ENCODE results near the gene PFAS.
A peak's percentile ranks its signal among the peaks of the same experiment; 100 is the strongest.

The PFAS gene

DNA sequence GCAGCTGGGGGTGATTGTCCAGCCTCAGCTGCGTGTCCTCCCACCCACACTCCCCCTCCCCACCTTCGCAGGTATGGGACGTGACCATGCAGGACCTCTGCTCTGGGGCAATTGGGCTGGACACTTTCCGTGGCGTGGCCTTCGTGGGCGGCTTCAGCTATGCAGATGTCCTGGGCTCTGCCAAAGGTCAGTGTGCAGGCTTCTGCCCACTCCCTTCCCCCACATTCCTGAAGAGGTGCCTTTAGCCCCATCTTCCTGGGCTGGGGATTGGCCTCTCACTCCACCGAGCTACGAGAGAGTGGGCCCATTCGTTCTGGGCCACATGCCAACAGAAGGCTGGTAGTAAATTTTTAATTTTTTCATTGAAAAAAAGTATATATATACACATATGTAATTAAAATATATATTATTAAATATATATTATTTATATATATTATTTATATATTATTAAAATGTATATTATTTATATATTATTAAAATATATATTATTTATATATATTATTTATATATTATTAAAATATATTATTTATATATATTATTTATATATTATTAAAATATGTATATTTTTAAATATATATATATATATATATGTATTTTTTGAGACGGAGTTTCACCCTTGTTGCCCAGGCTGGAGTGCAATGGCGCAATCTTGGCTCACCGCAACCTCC is 18.5 kb downstream of the PFAS start:
- no peak for DNase-seq

DNA sequence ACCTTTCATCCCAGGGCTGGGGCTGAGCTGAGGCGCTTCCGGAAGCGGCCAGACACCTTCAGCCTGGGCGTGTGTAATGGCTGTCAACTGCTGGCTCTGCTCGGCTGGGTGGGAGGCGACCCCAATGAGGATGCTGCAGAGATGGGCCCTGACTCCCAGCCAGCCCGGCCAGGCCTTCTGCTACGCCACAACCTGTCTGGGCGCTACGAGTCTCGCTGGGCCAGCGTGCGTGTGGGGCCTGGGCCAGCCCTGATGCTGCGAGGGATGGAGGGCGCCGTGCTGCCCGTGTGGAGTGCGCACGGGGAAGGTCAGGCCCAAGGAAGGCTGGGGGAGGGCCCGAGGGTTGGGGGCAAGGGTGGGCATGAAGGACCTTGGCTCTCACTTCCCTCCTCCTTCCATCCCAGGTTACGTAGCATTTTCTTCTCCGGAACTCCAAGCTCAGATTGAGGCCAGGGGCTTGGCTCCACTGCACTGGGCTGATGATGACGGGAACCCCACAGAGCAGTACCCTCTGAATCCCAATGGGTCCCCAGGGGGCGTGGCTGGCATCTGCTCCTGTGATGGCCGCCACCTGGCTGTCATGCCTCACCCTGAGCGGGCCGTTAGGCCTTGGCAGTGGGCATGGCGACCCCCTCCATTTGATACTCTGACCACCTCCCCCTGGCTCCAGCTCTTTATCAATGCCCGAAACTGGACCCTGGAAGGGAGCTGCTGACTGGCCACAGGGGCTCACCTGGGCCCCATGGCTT is 19.6 kb downstream of the PFAS start:
- no peak for DNase-seq

GRCh38 chr17:8272421-8272820 is 23.3 kb downstream of the PFAS start:
- no peak for DNase-seq

- DNase-seq: no peak
Observed at GRCh38 chr17:8273884-8274444, 24.9 kb downstream of the PFAS start.

DNA sequence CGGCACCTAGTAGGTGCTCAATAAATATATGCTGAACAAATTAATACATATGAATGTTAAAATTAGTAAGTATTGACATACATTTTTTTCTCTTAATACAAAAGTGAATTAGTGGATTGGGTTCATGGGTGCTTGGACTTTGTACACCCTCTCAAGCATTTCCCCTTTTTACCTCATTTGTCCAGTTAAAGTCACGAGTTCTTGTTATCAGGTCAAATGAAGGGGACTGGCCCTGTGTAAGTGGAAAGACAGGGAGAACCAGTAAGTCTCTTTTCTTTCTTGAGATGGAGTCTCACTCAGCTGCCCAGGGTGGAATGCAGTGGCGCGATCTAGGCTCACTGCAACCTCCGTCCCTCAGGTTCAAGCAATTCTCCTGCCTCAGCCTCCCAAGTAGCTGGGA is 25.7 kb downstream of the PFAS start:
- DNase-seq: no peak

- DNase-seq: no peak
Observed at GRCh38 chr17:8275421-8276290, 26.6 kb downstream of the PFAS start.

- no peak for DNase-seq
Observed at GRCh38 chr17:8277317-8277716, 28.2 kb downstream of the PFAS start.

- no peak for DNase-seq
Observed at GRCh38 chr17:8282345-8282744, 33.3 kb downstream of the PFAS start.

- DNase-seq: no peak
Observed at GRCh38 chr17:8283356-8283755, 34.3 kb downstream of the PFAS start.

DNA sequence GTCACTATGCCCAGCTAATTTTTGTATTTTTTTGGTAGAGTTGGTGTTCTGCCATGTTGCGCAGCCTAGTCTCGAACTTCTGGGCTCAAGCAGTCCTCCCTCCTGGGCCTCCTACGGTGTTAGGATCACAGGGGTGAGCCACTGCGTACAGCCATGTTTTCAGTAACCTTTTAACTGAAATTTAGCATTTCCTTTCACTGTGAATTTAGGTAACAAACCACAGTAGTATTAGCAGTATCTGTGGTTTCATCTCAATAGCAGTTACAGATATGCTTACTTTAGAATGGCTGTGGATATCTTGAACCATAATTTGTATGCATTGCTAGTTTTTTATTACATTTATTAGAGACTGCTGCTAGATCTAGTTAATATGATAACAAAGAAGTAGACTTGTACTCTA is 35.0 kb downstream of the PFAS start:
- no peak for DNase-seq

DNA sequence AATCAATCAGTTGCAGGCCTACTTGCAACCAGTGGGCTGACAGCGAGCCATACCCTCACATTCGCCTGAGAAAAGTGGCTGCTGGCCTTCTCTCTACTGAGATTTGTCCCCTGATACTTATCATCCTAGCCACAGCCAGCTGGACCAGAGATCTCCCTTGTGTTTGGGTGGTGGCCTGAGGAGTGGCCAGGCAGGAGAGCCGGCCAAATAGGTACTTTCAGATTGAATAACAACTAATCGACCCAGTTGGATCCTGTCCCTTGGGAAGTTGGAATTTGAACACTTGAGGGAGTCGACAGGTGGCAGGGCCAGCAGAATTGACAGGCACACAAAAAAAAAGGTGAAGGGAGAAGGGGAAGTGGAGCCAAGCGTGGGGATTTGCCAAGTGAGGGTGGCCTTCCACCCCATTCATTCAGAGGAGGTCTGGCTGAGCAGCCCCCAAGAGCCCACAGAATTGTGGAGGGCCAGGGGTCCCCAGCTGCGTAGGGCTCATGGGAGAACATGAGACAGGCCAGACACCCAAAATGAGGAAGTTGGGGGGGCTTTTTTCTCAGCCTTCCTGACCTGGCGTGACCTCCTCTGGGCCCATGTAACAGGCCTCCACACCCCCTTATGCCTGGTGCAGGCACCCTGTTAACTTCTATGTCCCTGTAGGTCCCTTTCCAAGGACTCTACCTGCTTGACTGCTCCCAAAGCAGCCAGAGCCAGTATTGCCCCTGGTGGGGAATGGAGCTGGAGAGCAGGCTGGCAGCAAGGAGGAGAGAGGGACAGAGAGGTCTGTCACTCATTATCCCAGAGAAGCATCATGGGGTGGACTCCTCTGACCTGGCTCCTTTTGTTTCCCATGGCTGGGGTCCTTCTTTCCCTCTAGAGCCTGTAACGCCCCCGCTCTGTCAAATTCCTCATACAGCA is 36.4 kb downstream of the PFAS start:
- no peak for DNase-seq

DNA sequence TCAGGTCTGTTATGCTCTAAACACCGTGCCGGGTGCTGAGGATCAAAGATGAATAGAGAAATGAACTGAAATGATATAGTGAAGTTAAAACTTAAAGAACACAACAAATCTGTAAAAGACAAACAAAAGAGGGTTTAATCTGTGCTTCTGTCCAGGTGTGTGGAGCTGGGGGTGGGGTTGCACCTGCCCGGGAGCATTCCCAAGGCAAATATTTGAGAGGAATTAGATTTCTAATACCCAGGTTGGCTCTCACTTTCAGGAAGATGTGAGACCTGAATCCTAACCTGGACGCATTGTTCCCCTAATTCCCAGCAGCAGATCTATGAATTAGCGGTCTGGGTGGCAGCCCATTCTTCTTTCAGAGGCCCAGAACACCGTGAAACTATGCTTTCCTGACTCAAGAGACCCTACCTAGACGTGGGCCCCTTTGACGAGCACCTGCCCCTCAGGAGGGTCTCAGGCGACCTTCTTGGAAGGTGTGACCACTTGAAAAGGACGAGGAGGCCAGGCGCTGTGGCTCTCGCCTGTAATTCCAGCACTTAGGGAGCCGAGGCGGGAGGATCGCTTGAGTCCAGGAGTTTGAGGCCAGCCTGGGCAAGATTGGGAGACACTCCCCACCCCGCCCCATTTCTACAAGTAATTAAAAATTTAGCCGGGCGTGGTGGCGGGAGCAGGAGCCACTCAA is 38.7 kb downstream of the PFAS start:
- peak in 1 of 58 donors; percentile 38 for DNase-seq

- peak; percentile 33 to 92 (median 82) for DNase-seq
Observed at GRCh38 chr17:8288336-8289102, 39.4 kb downstream of the PFAS start, which contains the start of gene RANGRF. Gene RANGRF, plus strand, starts transcription at chr17:8288670. Its CDS starts 119 bp downstream, at chr17:8288789.

DNA sequence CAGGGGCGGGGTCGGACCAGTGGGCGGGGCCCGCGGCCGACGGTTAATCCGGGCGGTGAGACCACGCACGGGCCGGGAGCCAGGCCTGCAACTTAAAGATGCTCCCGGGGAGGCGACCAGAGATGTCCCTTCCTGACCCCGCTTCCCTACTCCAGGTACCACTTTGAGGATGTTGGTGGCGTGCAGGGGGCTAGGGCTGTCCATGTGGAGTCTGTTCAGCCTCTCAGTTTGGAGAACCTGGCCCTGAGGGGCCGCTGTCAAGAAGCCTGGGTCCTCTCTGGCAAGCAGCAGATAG is 40.0 kb downstream of the PFAS start:
- peak in 3 of 58 donors; percentile 48 to 72 (median 48) for DNase-seq

- DNase-seq: no peak
Observed at GRCh38 chr17:8290043-8290442, 41.0 kb downstream of the PFAS start.

DNA sequence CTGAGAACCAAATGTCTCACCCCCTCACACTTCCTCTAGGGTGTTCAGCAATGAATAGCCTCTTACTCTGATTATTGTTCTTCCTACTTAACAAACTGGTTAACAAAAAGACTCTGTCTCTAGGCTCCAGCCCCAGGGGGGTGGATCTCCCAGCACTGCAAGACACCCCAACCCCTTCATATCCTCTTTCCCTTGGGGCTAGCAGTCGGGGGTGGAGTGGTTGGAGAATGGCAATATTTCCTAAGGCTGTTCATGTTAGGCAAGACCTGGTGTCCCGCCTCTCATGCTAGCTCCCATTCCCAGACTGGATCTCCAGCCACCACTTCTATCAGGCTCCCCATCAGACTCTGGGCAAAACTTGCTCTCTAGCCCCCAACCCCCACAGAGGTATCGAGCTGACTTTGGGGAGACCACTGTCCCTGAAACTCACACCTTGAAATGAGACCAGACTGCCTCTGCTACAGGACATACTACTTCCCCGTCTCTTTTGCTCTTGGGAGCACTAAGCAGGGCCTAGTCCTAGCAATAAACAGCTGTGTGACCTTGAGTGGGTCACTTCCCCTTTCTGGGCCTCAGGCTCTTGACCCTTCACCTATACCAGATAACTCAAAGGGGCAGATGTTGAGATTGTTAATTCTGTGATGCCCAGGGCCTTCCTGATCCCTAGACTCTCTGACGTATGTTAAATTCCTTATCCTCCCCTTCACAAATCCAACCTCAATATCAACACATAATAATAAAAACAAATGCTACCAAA is 43.7 kb downstream of the PFAS start:
- no peak for DNase-seq

- peak in 1 of 58 donors; percentile 5 for DNase-seq
Observed at GRCh38 chr17:8294361-8294760, 45.3 kb downstream of the PFAS start.

- DNase-seq: no peak
Observed at GRCh38 chr17:8294814-8295316, 45.8 kb downstream of the PFAS start.

Data from anterior cingulate cortex (tissue), 58 donors.